ENCODE data around the gene CCNA2.

- no peak for TF ChIP-seq CTCF (IDR thresholded peaks at IDR 0.05)
- TF ChIP-seq POLR2A (IDR thresholded peaks at IDR 0.05): no peak
These were observed 40.1 kb upstream of the CCNA2 start for GRCh38 chr4:121863799-121864198.
